ENCODE measurements around the gene LDLRAD4.

- TF ChIP-seq CTCF (IDR thresholded peaks at IDR 0.05) = no peak
- TF ChIP-seq POLR2A (IDR thresholded peaks at IDR 0.05) = no peak
Observed at GRCh38 chr18:13406049-13406615, 187.6 kb downstream of the LDLRAD4 start.

All from upper lobe of left lung (tissue), 4 donors.